Measurements from ENCODE around the gene LCT. TPM values are rescaled to one million over a fixed set of nuclear protein-coding genes. Genes with fewer than 3 reads are reported as not detected.

Gene LCT
- polyA plus RNA-seq, 1 experiment, result not detected

GRCh38 chr2:135741395-135742324 is 95.3 kb downstream of the LCT start, which contains the start of gene UBXN4:
TSS of gene UBXN4 (plus strand) at chr2:135741855. CDS start at chr2:135741930, 75 bp downstream.
- Histone ChIP-seq H3K27me3 (ENCODE audit: control insufficient read depth, insufficient read depth, low read length) (no peaks in the 10 kb centered on the region), H3K9me3 (ENCODE audit: control insufficient read depth, insufficient read depth, low read length) (no peaks in the 10 kb centered on the region; the same call in 1 of the 2 replicates), H3K27ac (ENCODE audit: low read depth, low read length) (peak within 1 kb of the TSS; percentile 97), H3K4me3 (ENCODE audit: low read depth, low read length) (peak within 1 kb of the TSS; percentile 88)
- ChIA-PET CTCF (interaction anchor here (1.6 kb wide), 1 partner anchor 18 kb away, joined by 4 read pairs; no protein-coding TSS in a partner anchor), POLR2A (no interaction called here)
- peak; percentile 63 for TF ChIP-seq CTCF (IDR thresholded peaks at IDR 0.05; ENCODE audit: low read depth, low read length)
- DNase-seq (ENCODE audit: low read depth, low spot score), result peak; percentile 98

GRCh38 chr2:135741043-135741394 is 96.0 kb downstream of the LCT start:
- no peak overlapping the region for H3K4me3 ChIP-seq (ENCODE audit: low read depth, low read length)
- TF ChIP-seq CTCF (IDR thresholded peaks at IDR 0.05; ENCODE audit: low read depth, low read length), result no peak
- H3K27me3 ChIP-seq (ENCODE audit: control insufficient read depth, insufficient read depth, low read length), result no peaks in the 10 kb centered on the region
- ChIA-PET POLR2A (interaction anchor here (0.5 kb wide), 1 partner anchor 10 kb away, joined by 8 read pairs; no protein-coding TSS in a partner anchor), CTCF (interaction anchor here (1.0 to 1.6 kb wide), 2 partner anchors 17 to 57 kb away, joined by 3 to 4 read pairs; no protein-coding TSS in a partner anchor)
- no peaks in the 10 kb centered on the region; the same call in 1 of the 2 replicates for H3K9me3 ChIP-seq (ENCODE audit: control insufficient read depth, insufficient read depth, low read length)
- no peak for DNase-seq (ENCODE audit: low read depth, low spot score)
- no peak overlapping the region for H3K27ac ChIP-seq (ENCODE audit: low read depth, low read length)

GRCh38 chr2:135740206-135740605 is 96.8 kb downstream of the LCT start:
- no peak for DNase-seq (ENCODE audit: low read depth, low spot score)
- TF ChIP-seq CTCF (IDR thresholded peaks at IDR 0.05; ENCODE audit: low read depth, low read length), result no peak
- no peaks in the 10 kb centered on the region for H3K27me3 ChIP-seq (ENCODE audit: control insufficient read depth, insufficient read depth, low read length)
- POLR2A ChIA-PET, result interaction anchor here (0.5 kb wide), 1 partner anchor 9 kb away, joined by 8 read pairs; no protein-coding TSS in a partner anchor
- CTCF ChIA-PET, result interaction anchor here (1.0 to 1.6 kb wide), 2 partner anchors 16 to 58 kb away, joined by 3 to 4 read pairs; no protein-coding TSS in a partner anchor
- no peak overlapping the region for H3K4me3 ChIP-seq (ENCODE audit: low read depth, low read length)
- no peak overlapping the region for H3K27ac ChIP-seq (ENCODE audit: low read depth, low read length)
- H3K9me3 ChIP-seq (ENCODE audit: control insufficient read depth, insufficient read depth, low read length), result no peaks in the 10 kb centered on the region; the same call in 1 of the 2 replicates

Small RNA genes within 50 kb of the gene (small RNA-seq; reads per million reads assigned to genes)
- gene RF00019 (ENCODE audit: insufficient read length, low read depth), result not detected

Other genes starting within 250 kb of the LCT start
- gene UBXN4, start 95.3 kb downstream of the LCT start, polyA plus RNA-seq (2011; rRNA removed), result 92.0 and 141 TPM in 2 replicates
- 22.8 and 27.3 TPM in 2 replicates for gene MCM6, start 39.3 kb upstream of the LCT start, polyA plus RNA-seq (2011; rRNA removed)
- gene DARS1, start 148.4 kb upstream of the LCT start, polyA plus RNA-seq (2011; rRNA removed), result 66.7 and 91.6 TPM in 2 replicates

Measured in AG04450 (cell line).